DMS53 treated with DMSO at 0.1 percent for 48 hours (cell line): ENCODE results near the gene FIZ1.
A peak's percentile ranks its signal among the peaks of the same experiment; 100 is the strongest.

Experiments used
- DNase-seq: peaks from one replicate; lab custom pipeline; 2025; ENCODE audit not compliant: unreplicated experiment; lab: John Stamatoyannopoulos, UW

The FIZ1 gene

DNA sequence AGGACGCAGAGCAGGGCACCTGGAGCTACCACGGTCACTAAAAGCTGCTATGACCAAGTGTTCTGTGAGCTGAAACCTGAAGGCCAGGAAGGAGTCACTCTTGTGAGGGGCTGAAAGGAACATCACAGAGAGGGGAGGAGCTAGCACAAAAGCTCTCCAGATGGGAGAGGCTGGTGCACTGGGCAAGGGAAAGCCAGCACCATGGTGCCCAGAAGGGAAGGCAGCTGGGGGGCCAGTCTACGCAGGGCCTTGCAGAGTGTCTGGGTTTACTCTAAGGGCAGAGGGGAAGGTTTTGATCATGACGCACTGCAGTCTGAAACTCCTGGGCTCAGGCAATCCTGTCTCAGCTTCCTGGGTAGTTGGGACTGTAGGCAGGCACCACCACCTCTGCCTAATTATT lies 37.4 kb upstream of the FIZ1 start:
- no peak for DNase-seq

GRCh38 chr19:55635856-55636440 lies 36.6 kb upstream of the FIZ1 start:
- no peak for DNase-seq

- no peak for DNase-seq
Measured at GRCh38 chr19:55635334-55635717, 36.0 kb upstream of the FIZ1 start.

GRCh38 chr19:55633861-55634260 lies 34.5 kb upstream of the FIZ1 start:
- DNase-seq, result no peak

DNA sequence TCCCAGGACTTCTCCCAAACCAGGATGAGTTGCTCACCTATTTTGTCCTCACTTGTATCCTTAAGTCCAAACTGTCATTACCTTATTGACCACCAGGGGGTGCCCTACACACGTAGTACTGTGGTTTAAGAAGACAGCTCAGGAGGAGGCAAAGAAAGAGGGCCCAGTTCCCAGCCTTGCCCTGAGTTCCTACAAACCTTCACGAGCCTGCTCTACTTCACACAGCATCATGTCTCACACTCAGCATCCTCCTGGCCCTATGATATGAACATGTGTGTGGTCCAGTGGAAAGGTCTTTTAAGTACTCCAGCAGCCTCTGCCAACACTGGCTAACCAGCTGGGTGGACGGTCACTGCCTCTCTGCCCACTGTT lies 33.1 kb upstream of the FIZ1 start:
- peak; percentile 70 for DNase-seq

DNA sequence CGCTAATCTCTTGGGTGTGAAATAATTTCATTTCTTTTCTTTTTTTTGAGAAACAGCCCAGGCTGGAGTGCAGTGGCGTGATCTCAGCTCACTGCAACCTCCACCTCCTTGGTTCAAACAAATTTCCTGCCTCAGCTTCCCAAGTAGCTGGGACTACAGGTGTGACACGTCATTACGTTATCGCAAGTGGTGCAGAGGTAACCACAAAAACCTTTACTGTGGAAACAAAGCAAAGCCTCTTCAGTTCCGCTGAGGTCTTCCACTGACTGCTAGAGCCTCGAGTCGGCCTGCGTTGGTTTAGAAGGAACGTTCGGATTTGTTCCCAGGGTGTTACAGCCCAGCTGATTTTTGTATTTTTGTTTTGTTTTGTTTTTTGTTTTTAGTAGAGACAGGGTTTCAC lies 27.0 kb upstream of the FIZ1 start:
- no peak for DNase-seq

DNA sequence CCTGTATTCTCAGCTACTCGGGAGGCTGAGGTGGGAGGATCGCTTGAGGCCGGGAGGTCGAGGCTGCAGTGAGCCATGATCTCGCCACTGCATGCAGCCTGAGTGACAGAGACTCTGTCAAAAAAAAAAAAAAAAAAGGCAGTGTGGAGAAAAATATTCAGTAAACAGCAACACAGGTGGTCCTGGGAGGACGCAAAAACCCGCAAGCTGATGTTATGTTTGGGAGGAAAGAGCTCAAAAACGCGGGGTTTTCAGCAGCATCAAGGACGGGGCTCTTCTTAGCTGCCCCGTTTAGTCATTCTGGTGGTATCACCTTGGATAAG lies 25.6 kb upstream of the FIZ1 start:
- DNase-seq, result no peak

- DNase-seq, result peak; percentile 78
Measured at GRCh38 chr19:55624109-55625003, 25.0 kb upstream of the FIZ1 start, which contains the start of gene ZNF784. Gene ZNF784, minus strand, starts transcription at chr19:55624566. Its CDS starts 5 bp downstream, at chr19:55624561.

DNA sequence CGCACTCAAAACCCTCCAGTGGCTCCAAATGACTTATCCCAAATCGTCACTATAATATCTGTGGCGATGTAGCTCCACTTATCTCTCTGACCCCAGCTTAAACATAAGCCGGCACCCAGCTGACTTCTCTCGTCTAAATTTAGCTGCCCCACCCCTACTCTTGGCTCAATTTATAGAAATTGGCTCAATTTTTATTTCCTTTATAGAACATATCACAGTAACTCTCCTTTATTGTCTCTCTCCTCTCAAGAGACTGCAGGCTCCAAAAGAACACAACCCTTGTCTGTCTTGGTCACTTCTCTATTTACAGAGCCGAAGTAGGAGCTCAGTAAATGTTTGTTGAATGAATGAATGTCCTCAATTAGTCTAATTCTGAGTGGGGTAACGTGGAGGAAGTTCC lies 24.2 kb upstream of the FIZ1 start:
- no peak for DNase-seq

DNA sequence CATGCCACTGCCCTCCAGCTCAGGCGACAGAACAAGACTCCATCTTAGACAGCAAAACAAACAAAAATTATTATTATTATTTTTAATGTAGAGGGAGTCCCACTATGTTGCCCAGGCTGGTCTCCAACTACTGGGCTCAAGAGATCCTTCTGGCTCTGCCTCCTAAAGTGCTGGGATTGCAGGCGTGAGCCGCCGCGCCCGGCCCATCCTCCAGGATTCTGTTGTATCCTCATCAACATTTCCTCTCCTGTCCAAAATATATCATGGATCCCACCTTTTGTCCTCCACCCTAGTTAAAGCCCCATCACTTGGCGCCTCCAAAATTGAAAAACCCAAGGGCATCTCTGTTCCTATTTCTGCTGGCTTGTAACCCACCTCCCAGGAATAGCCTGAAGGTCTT lies 23.8 kb upstream of the FIZ1 start:
- DNase-seq, result no peak

DNA sequence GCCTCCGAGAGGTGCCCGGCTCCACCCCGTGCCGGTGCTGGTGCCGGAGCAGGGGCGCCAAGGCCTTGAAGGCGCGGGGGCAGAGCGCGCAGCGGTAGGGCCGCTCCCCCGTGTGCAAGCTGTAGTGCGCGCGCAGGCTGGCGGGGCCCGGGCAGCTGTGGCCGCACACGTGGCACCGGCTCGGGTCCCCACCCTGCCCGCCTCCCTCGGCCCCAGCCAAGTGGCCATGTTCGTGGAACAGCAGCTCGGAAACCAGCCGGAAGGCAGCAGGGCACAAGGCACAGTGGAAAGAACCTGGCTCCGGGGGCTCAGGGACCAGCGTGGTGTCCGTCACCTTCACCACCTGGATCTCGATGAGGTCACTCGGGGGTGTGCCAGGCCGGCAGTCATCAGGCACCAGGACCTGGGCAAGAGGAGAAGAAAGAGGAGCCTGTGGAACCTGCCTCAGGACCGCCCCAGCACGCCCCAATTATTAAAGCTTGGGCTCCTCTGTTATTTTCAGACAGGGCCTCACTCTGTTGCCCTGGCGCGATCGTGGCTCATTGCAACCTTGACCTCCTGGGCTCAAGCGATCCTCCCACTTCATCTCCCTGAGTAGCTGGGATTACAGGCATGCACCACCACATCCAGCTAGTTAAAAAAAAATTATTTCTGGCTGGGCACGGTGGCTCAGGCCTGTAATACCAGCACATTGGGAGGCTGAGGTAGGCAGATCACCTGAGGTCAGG lies 23.1 kb upstream of the FIZ1 start:
- DNase-seq, result no peak

DNA sequence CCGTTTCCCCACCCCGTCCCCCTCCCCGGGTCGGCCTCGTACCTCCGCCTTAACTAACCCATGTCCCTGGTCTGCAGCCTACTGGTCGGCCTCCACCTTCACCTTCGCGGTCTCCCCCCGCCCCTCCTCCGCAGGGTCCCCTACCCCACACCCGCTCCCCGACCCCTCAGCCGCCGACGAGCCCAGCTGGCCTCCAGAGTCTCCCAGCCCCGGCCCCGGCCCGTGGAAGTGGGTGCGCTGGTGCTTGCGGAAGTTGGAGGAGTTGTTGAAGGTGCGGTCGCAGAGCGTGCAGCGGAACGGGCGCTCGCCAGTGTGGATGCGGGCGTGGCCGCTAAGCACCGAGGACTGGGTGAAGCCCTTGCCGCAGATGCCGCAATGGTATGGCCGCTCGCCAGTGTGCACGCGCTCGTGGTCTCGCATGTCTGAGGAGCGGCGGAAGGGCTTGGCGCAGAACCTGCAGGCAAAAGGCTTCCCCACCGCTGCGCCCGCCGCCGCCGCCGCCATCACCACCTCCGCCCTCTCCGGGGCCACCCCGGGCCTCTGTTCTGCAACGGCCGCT lies 22.4 kb upstream of the FIZ1 start:
- no peak for DNase-seq

DNA sequence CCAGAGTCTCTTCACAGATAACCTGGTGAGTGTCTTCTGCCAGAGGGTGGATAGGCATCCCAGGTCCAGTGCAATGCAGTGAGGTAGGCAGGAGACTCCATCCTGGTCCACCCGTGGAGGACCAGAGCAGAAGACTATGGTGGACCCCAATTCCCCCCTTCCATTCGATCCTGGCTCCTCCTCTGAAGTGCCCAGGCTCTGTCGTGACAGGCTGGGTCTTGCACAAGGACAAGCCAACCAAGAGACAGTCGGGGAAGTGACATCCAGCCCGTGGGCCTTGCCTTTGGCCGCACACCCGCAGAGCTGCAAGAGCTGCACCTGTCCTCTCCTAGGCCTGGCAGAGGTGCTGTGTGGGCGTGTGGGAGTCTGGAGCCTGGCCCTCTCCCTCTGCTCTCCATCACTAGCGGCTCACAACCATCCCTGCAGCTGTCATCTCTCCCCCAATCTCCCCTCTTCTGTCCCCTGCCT lies 21.9 kb upstream of the FIZ1 start:
- no peak for DNase-seq

DNA sequence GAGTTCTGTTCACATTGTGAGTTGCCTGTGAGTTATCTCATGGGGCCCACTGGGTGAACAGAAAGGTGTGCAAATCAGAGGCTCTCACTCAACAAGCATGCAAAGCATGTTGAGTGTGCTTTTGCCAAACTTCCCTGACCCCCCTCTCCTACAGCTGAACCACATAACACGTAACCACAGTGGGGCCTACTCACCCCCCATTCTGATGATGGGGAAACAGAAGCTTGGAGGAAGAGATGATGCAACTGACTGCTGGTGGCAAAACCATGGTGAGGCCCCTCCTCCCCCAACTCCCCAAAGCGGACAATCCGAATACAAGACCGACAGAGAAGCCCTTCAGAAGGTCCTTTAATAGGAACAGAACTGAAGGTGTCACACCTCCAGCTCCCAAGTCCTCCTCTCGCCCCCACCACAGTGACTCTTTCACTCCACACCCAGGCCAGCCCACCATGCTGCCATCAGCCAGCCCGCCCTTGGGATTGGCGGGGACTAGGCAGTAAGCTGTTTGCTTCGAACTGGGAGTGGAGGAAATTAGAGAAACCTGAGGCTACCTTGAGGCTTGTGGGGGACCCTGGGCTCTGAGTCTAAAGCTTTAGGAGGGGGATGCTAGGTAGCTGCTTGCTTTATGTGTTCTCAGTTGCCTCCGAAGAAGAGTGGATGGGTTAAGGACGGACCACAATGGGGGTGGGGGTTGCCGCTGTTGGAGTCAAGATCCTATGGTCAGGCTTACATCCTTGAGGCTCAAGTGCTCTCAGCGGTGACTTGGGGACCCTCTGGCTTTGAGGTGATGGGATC lies 21.3 kb upstream of the FIZ1 start:
- no peak for DNase-seq

GRCh38 chr19:55619286-55619685 lies 20.0 kb upstream of the FIZ1 start:
- no peak for DNase-seq

- no peak for DNase-seq
Measured at GRCh38 chr19:55618426-55618825, 19.1 kb upstream of the FIZ1 start.

- no peak for DNase-seq
Measured at GRCh38 chr19:55617426-55617825, 18.1 kb upstream of the FIZ1 start.

GRCh38 chr19:55616395-55616875 lies 17.1 kb upstream of the FIZ1 start:
- DNase-seq, result no peak

DNA sequence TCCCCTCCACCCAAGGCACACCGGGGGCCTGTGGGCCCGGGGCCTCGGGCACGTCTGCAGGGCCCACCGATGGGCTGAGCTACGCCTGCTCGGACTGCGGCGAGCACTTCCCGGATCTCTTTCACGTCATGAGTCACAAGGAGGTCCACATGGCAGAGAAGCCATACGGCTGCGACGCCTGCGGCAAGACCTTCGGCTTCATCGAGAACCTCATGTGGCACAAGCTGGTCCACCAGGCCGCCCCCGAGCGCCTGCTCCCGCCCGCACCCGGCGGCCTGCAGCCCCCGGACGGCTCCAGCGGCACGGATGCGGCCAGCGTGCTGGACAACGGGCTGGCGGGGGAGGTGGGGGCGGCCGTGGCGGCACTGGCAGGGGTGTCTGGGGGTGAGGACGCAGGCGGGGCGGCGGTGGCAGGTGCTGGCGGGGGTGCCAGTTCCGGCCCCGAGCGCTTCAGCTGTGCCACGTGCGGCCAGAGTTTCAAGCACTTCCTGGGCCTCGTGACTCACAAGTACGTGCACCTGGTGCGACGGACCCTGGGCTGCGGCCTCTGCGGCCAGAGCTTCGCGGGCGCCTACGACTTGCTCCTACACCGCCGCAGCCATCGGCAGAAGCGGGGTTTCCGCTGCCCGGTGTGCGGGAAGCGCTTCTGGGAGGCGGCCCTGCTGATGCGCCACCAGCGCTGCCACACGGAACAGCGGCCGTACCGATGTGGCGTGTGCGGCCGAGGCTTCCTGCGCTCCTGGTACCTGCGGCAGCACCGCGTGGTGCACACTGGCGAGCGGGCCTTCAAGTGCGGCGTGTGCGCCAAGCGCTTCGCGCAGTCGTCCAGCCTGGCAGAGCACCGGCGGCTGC lies 16.5 kb upstream of the FIZ1 start:
- no peak for DNase-seq
